GM10248 (cell line): ENCODE measurements around the gene KCTD19.

ENCODE experiments used
- CTCF ChIA-PET: fragments of 300-600 bp; sonication (Branson Sonifier 250); formaldehyde crosslinking; extraction: SDS; loops from one replicate; lab custom pipeline; 2021; ENCODE audit warnings: antibody characterized with exemption; lab: Yijun Ruan, JAX
- POLR2A ChIA-PET: fragments of 350-650 bp; sonication (Branson Sonifier 250); formaldehyde crosslinking; extraction: SDS; loops from one replicate; lab custom pipeline; 2020; ENCODE audit warnings: antibody characterized with exemption; lab: Yijun Ruan, JAX
- DNase-seq: peaks from one replicate; pipeline ENCODE4 v3.0.0; 2012; ENCODE audit errors: extremely low spot score
- TF ChIP-seq, protein P1 (sequence below): IDR thresholded peaks from 2 replicates; pipeline ENCODE4 v1.5.1; 2012; ENCODE audit warnings: mild to moderate bottlenecking, low read depth; ENCODE audit errors: extremely low read depth, missing control alignments, control extremely low read depth

Gene KCTD19

DNA sequence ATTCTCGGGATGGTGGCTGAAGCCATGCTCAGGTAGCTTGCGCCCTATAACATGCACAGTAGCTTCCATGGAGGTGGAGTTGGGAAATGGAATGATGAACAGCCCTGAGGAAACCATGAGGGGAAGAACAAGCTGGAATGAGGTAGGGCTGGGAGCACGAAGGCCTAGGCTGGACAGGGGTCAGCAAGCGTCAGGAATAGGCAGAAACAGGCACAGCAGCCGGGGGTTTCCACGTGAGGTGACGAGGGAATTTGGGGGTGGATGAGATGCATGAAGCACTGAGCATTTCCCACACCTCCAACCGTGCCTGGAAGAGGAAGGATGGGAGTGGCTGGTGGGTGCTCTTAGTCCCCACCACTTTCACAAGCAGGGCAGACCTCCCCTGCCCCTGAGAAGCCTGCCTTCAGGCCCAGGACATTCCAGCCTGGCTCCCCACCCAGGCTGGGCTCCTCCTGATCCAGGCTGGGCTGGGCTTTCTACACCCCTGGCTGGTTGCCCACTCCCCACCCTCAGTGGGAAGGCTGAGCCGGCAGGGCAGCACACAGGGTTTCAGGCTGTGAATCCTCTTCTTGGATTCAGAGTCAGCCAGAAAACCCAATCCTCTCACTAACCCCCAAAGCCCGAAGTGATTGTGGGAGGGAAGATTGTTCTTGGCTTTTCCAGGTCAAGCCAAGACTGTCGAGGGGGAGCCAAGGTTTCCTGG is 25.3 kb downstream of the KCTD19 start:
- POLR2A ChIA-PET: no interaction called here
- DNase-seq: no peak
- CTCF ChIA-PET: interaction anchor here (1.4 kb wide), 1 partner anchor 15 kb away, joined by 3 read pairs; no protein-coding TSS in a partner anchor
- TF ChIP-seq, protein P1, sequence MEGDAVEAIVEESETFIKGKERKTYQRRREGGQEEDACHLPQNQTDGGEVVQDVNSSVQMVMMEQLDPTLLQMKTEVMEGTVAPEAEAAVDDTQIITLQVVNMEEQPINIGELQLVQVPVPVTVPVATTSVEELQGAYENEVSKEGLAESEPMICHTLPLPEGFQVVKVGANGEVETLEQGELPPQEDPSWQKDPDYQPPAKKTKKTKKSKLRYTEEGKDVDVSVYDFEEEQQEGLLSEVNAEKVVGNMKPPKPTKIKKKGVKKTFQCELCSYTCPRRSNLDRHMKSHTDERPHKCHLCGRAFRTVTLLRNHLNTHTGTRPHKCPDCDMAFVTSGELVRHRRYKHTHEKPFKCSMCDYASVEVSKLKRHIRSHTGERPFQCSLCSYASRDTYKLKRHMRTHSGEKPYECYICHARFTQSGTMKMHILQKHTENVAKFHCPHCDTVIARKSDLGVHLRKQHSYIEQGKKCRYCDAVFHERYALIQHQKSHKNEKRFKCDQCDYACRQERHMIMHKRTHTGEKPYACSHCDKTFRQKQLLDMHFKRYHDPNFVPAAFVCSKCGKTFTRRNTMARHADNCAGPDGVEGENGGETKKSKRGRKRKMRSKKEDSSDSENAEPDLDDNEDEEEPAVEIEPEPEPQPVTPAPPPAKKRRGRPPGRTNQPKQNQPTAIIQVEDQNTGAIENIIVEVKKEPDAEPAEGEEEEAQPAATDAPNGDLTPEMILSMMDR: no peak

DNA sequence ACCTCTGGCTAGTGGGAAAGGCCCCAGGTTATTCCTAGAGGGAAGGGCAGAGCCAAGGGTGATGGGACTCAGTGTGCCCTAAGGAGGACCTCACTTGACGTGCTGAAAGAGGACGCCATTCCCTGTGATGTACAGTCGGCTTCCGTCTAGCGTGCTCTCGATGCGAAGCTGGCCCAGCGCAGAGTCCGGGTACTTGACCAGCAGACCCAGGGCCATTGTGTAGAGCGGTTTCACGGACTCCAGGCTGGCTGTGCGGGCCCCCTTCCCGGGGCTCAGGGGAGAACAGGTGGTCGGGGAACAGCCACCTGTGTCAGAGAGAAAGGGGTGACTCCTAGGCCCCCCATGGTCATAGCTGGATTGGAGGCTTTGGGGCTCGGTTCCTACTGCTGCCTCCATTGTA is 27.3 kb downstream of the KCTD19 start:
- TF ChIP-seq, protein P1: no peak
- CTCF ChIA-PET: interaction anchor here (0.8 to 1.1 kb wide), 3 partner anchors 15 to 129 kb away, joined by 3 to 4 read pairs (median 3); partner anchors contain the start of gene ZDHHC1
- POLR2A ChIA-PET: no interaction called here
- no peak for DNase-seq

DNA sequence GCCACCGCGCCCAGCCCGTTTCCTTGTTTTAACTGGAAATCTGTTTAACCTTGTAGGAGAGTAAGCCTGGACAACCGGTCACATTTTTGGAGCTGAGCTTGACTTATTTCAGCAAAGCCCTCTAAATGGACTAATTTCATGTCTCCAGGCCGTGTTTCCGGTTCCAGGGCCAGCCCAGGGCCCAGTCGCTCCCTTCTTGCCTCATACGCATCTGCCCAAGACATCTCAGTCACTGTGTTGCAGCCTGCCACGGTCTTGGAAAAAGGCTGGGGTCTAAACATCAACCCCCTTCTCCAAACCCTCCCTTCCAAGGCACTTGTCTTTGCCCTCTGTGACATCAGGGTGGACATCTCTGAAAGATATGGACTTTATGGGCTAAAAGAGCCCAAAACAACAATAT is 28.3 kb downstream of the KCTD19 start:
- ChIA-PET POLR2A (no interaction called here), CTCF (interaction anchor here (0.8 to 0.9 kb wide), 3 partner anchors 14 to 118 kb away, joined by 3 to 4 read pairs (median 3); partner anchors contain the start of gene ZDHHC1)

DNA sequence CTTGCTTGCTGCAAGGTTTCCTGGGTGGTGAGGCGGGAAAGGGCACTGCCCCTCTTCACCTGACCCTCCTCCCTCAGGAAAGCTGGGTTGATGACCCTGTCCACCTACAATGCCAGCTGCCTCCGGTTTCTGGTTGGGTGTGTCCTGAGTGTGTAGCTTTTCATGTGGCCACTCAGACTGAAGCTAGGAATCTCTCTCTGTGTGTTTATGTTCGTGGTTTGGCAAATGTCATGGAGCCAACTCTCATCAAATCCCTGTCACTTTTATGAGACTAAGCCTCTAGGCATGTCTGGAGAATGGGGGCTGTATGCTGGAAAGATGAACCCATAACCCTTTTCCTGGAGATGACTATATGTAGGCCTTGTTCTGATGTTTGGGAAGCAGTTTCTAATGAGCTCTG is 30.1 kb downstream of the KCTD19 start:
- CTCF ChIA-PET: interaction anchor here (0.9 to 1.5 kb wide), 6 partner anchors 12 to 33 kb away, joined by 3 read pairs; no protein-coding TSS in a partner anchor
- TF ChIP-seq, protein P1: no peak
- no peak for DNase-seq
- POLR2A ChIA-PET: no interaction called here

More for the DNA sequence above, 28.3 kb downstream of the KCTD19 start:
- DNase-seq: no peak
- TF ChIP-seq, protein P1: no peak

DNA sequence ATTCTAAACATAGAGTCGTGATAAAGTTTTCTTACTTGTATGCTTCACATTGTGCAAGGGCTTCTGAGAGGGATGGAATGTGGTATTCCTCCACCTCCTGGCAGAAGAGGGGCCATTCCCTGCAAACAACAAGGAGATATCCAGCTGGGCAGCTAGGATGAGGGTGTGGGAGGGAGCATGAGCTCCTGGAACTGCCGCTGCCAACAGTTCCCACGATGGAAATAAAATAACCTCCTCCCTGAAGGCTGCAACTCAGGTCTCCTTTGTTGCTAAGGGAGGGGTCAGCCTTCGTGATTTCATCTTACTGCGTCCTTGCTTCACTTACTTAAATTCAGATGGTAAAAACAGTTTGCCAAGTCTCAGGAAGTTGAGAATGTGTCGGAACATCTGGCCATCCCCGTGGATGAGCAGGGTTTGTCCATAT is 31.6 kb downstream of the KCTD19 start:
- ChIA-PET POLR2A (no interaction called here), CTCF (interaction anchor here (1.5 to 3.1 kb wide), 2 partner anchors 29 to 31 kb away, joined by 4 to 13 read pairs; partner anchors contain the start of genes KCTD19 and LRRC36)
- no peak for DNase-seq
- TF ChIP-seq, protein P1: no peak

DNA sequence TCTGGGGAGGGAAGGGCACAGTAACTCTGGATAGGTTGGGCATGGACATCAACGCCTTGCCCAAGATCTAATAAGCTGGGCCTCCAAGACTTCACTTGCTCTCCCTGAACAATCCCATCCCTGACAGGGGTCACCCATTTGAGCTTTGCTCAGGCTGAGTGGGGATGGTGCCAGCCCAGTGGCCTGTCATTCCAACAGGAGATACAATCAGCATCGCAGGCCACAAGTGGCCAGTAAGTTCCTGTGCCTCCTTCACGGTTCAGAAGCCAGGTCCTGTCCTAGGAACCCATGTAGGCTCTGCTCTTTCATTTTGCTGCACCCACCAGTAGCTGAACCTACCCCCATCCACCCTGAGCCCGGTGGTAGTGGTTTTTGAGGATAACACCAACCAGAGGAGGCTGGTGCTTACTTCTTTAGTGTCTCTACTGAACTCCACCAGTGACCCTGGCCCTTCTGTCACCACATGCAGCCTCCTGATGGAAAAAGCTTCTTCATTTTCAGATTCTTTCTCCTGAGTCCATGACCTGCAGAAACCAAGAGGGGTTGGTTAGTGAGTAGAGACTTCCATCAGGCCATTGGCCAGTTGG is 32.3 kb downstream of the KCTD19 start:
- POLR2A ChIA-PET: no interaction called here

More for the DNA sequence above, 32.3 kb downstream of the KCTD19 start:
- CTCF ChIA-PET: interaction anchor here (1.5 to 3.1 kb wide), 3 partner anchors 14 to 32 kb away, joined by 4 to 13 read pairs (median 4); partner anchors contain the start of genes KCTD19 and LRRC36
- no peak for DNase-seq
- TF ChIP-seq, protein P1: no peak
